Peyer's patch (tissue), 4 donors: ENCODE data around the gene FNIP1.

Experiments used
- CTCF ChIP-seq, 6 experiments: fragments of 450-650 bp in 4 of 6; fragments of 200-600 bp in 2 of 6; sonication (generic) in 1 of 6; IDR thresholded peaks; one replicate each; pipeline ENCODE4 v1.5.1; 2017 to 2019; ENCODE audit warnings: antibody characterized with exemption in 6 of 6, mild to moderate bottlenecking in 3 of 6, moderate library complexity in 1 of 6
- POLR2A ChIP-seq, 2 donors: fragments of 450-650 bp; IDR thresholded peaks; one replicate each; pipeline ENCODE4 v1.5.1; 2017; ENCODE audit warnings: antibody characterized with exemption in 2 of 2, mild to moderate bottlenecking in 2 of 2, moderate library complexity in 2 of 2

- no peak for TF ChIP-seq CTCF (IDR thresholded peaks at IDR 0.05)
- TF ChIP-seq POLR2A (IDR thresholded peaks at IDR 0.05) = no peak
Measured at GRCh38 chr5:131694926-131695325, 101.9 kb downstream of the FNIP1 start.
